HG03565 (cell line): ENCODE results near the gene CFI.
A peak's percentile ranks its signal among the peaks of the same experiment; 100 is the strongest.

Experiments
- ATAC-seq: cut with Tn5 transposase; IDR thresholded peaks from one replicate; pipeline ENCODE4 v1.9.1; 2021; ENCODE audit warnings: mild to moderate bottlenecking, moderate library complexity; ENCODE audit not compliant: unreplicated experiment

CFI gene

DNA sequence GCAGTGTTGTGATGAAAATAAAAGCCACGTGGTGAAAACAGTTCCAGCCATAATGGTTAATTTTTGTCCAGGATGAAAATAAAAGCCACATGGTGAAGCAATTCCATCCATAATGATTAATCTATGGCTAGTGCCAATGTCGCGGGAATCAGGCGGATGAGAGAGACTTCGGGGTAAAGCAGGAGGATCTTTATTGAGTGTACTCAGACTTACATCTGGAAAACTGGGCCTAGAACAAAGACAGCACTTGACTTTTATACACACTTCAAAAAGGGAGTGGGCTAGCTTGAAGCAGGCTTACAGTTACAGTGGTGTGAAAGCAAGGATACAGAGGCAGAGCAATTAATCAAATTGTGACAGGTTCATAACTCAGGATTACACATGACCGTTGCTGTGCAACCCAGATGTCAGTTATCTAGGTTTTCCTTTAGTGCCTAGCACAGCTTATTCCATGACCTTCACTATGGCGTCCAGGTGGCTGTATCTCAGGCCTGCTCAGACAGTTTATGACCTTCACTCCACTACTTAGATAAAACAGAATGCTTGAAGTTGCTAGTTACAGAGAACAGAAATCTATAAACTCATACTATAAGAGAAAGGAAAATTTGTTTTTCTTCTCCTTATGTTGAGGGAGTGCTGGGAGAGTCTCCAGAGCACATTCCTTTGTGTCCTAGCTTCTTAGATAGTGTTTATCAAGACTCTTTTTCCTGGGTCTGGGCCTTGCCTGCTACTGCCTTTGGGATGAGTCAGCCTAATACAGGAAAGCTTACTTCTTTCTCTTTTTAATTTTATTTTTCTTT lies 66.0 kb downstream of the CFI start:
- ATAC-seq = no peak

DNA sequence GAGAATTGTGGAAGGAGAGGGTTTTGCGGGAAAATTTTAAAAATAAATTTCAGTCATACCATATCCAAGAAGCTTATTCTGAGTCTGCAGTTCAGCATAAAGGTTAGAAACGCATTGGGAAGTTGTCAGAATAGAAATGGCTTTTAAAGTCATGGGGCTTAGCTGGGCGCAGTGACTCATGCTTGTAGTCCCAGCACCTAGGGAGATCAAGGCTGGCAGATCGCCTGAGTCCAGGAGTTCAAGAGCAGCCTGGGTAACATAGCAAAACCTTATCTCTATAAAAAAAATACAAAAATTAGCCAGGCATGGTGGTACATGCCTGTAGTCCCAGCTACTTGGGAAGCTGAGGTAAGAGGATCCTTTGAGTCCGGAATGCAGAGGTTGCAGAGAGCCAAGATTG lies 68.1 kb downstream of the CFI start:
- ATAC-seq = no peak

DNA sequence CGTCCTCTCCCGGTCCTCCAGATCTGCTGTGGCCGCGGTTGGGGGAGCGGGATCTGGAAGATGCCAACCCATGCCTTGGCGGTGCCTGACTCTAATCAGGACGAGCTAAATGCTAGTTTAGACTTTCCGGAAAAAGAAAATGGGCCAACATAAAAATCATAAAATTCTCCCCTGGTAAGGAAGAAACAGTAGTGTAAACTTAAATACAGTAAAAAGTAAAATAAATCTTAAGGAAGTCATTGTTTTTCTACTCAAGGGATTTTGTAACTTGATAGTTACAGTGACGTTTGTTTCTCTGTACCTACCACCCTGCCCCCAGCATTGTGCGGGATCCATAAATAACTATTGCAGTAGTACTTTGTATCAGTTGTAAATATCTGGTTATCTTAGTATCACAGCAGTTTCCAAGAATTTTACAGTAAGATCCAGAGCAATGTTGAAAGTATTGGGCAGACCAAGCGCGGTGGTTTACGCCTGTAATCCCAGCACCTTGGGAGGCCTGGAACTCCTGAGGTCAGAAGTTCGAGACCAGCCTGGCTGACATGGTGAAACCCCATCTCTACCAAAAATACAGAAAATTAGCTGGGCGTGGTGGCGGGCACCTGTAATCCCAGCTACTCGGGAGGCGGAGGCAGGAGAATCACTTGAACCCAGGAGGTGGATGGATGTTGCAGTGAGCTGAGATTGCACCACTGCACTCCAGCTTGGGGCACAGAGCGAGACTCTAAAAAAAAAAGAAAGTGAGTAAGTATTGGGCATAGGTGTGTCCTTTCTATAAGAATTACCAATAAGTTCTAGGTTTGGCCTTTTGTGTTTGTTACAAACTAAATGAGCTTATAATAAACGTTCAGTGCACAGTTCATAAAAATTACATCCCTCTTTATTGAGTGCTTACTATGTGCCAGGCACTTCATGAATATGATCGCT lies 70.9 kb downstream of the CFI start:
- no peak for ATAC-seq

- peak; percentile 78 for ATAC-seq
Observed at GRCh38 chr4:109729718-109730618, 71.8 kb downstream of the CFI start, which contains the start of gene PLA2G12A. TSS of gene PLA2G12A (minus strand) at chr4:109730070. CDS start at chr4:109729809, 261 bp downstream.

GRCh38 chr4:109729117-109729717 lies 72.6 kb downstream of the CFI start:
- no peak for ATAC-seq

GRCh38 chr4:109728385-109728784 lies 73.4 kb downstream of the CFI start:
- no peak for ATAC-seq

- ATAC-seq = no peak
Observed at GRCh38 chr4:109723110-109723509, 78.7 kb downstream of the CFI start.

DNA sequence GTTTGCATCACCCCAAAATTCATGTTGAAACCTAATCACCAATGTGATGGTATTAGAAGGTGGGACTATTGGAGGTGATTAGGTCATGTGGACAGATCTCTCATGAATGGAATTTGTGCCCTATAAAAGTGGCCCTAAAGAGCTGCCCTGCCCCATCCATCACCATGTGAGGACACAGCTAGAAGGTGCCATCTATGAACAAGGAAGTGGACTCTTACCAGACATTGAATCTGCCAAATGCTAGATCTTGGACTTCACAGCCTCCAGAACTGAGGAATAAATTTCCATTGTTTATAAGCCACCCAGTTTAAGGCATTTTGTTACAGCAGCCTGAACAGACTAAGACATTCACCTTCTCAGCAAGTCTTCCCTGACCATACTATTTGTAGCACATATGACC lies 79.4 kb downstream of the CFI start:
- no peak for ATAC-seq

DNA sequence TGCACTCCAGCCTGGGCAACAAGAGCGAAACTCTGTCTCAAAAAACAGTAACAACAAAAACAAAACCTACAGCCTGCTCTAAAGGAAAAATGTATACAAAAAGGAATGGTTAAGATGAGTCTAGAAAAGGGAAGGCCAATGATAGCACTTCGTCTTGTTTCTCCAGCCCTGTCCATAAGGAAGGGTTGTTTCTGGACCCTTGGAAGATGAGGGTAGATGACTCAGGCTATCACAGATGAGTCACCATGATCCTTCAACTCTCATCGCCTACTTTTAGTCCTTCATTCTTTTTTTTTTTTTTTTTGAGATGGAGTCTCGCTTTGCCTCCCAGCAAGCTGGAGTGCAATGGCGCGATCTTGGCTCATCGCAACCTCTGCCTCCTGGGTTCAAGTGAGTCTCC lies 80.8 kb downstream of the CFI start:
- no peak for ATAC-seq

DNA sequence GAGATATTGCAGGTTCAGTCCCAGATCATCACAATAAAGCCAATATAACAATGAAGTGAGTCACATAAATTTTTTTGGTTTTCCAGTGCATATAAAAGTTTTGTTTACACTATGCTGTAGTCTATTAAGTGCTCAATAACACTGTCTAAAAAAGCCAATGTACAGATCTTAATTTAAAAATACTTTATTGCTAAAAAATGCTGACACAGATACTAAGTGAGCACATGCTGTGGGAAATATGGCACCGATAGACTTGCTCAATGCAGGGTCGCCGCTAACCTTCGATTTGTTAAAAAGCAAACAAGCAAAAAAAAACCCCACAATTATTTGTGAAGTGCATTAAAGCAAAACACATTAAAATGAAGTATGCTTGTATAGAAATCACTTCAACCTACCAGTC lies 82.2 kb downstream of the CFI start:
- no peak for ATAC-seq

- no peak for ATAC-seq
Observed at GRCh38 chr4:109718759-109719158, 83.0 kb downstream of the CFI start.

- no peak for ATAC-seq
Observed at GRCh38 chr4:109713500-109713899, 88.3 kb downstream of the CFI start.

DNA sequence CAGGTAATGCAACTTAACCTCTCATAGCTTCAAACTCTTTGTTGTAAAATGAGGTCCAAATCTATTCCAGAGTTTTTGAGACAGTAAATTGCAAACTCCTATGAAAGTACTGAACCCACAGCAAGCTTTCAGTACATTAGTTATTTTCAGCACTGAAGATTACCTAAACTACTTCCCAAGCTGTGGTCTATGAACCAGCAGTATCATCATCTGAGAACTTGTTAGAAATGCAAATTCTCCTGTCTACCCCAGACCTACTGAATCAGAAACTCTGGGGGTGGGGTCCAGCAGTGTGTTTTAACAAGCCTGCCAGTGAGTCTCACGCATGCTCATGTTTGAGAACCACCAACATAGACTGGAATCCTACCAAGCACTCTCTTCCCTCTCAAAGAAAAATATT lies 92.8 kb downstream of the CFI start:
- ATAC-seq = peak; percentile 92

- ATAC-seq = no peak
Observed at GRCh38 chr4:109708435-109708834, 93.4 kb downstream of the CFI start.

GRCh38 chr4:109703664-109704361 lies 98.0 kb downstream of the CFI start:
- ATAC-seq = no peak

DNA sequence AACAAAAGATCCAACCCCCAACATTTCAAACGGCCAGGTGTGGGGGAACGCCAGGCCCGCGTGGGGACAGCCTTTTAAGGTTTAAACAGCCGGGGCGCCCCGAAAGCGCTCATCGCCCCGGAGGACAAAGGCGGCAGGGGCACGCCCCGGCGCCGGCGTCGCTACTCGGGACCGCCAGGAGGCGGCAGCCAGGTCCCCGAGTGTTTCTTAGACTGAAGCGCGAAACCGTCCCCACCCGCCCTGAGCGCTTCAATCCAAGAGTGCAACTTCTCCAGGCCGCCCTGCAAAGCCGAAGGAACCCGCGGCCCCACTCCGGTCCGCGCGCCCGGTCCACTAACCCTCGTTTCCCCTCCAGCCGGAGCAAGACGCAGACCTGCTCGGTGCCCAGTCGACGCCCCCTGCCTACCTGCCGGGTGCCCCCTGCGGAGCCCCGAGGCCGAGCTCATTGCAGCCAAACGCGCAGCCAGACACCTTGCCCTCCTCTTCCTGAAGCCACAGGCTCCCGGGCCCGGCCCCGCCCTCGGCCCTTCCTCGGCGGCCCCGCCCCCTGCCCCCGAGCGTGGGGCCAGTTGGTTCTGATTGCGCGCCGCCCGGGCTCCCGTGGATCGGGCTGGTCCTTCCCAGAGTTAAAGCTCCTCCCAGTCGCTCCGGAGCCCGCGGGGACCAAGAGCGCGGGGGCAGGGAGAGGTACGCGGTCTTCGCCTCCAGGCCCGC lies 98.7 kb downstream of the CFI start, which contains the start of gene CASP6:
CASP6 (minus strand) TSS at position 496 of the 714 bp plus-strand sequence; CDS start at position 446, 50 bp downstream.
- peak; percentile 65 for ATAC-seq

GRCh38 chr4:109701566-109702410 lies 100.0 kb downstream of the CFI start:
- no peak for ATAC-seq

DNA sequence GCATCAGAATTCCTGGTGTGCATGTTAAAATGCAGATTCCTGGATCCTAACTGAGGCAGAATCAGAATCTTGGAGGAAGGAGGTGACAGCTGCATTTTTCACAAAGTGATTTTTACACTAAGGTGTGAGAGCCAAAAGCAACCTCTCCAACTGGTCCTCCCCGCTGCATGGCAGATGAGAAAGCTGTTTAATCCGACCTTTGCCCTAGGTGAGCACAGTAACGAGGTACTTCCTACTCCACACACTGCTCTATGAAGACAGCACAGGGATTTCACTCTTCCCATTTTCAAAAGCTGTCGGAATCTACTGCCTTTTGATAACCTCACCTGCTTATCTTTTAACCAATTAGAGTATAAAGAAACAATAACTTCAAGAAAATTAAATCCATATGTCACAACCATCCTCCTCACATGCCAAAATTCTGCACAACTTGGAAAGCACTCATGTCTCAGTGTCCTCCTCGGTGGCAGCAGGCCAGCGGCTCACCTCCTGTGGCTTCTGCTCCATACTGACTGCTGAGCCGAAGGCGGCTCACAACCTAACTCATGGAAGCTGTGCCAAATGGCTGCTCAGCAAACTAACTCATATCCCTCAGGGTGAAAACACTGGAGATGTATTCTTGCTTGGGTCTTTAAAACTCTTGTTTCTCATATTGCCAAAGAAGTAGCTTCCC lies 102.1 kb downstream of the CFI start:
- ATAC-seq = no peak
